Esophagus squamous epithelium (tissue), 5 donors: ENCODE data around the gene GALR3. TPM values are rescaled to one million over a fixed set of nuclear protein-coding genes. Genes with fewer than 3 reads are reported as not detected.

ENCODE experiments used
- DNase-seq: peaks from one replicate; lab custom pipeline; 2025; lab: John Stamatoyannopoulos, UW
- H3K27ac ChIP-seq, 4 donors: fragments of 200-600 bp; sonication (generic); one replicate each; pipeline ENCODE4 v1.5.1; 2016 to 2019; ENCODE audit warnings: mild to moderate bottlenecking in 1 of 4
- H3K27me3 ChIP-seq, 4 donors: fragments of 200-600 bp; sonication (generic); 1 replicate in 3 of 4; 2 replicates in 1 of 4; pipeline versions ENCODE4 v1.5.1 to v1.6.0; 2017 to 2021; ENCODE audit warnings: antibody characterized with exemption in 1 of 4
- H3K36me3 ChIP-seq, 3 donors: fragments of 200-600 bp; sonication (generic); one replicate each; pipeline ENCODE4 v1.5.1; 2016 to 2019
- H3K4me1 ChIP-seq, 3 donors: fragments of 200-600 bp; sonication (generic); one replicate each; pipeline ENCODE4 v1.5.1; 2017 to 2019
- H3K4me3 ChIP-seq, 4 donors: fragments of 200-600 bp; sonication (generic); 1 replicate in 3 of 4; 2 replicates in 1 of 4; pipeline ENCODE4 v1.5.1; 2016 to 2019; ENCODE audit warnings: mild to moderate bottlenecking in 2 of 4, moderate library complexity in 1 of 4
- H3K9me3 ChIP-seq, 3 donors: fragments of 200-600 bp; sonication (generic); one replicate each; pipeline ENCODE4 v1.5.1; 2016 to 2019
- POLR2A ChIP-seq, 4 donors: fragments of 450-650 bp; IDR thresholded peaks; one replicate each; pipeline ENCODE4 v1.6.1; 2017; ENCODE audit warnings: antibody characterized with exemption in 4 of 4, mild to moderate bottlenecking in 4 of 4, moderate library complexity in 3 of 4
- WGBS, 2 donors: methylation state at CpG; one replicate each; pipeline ENCODE4 v1.1.5; 2018; 5-methylcytosine and 5-hydroxymethylcytosine counted together
- intact Hi-C: fragments of 100-400 bp; cut with DNase I; formaldehyde crosslinking; loops from one replicate; pipeline ENCODE4 v1.15.0; 2022
- total RNA-seq, 4 donors: library from RNA; depleted of rRNA; stranded (reverse); fragments of >200 nt; gene quantifications; one replicate each; pipeline ENCODE4 v1.1.0, GENCODE V29; 2016
- TF ChIP-seq, protein P1 (sequence below), 6 experiments: fragments of 450-650 bp in 4 of 6; fragments of 200-600 bp in 2 of 6; sonication (generic) in 2 of 6; IDR thresholded peaks; one replicate each; pipeline ENCODE4 v1.5.1; 2016 to 2019; ENCODE audit warnings: antibody characterized with exemption in 6 of 6, mild to moderate bottlenecking in 4 of 6, moderate library complexity in 4 of 6
- donor health status: DM: yes; HTN: yes; CAD: no.

Gene GALR3
- total RNA-seq, 4 donors from 2014 or later, result not detected

DNA sequence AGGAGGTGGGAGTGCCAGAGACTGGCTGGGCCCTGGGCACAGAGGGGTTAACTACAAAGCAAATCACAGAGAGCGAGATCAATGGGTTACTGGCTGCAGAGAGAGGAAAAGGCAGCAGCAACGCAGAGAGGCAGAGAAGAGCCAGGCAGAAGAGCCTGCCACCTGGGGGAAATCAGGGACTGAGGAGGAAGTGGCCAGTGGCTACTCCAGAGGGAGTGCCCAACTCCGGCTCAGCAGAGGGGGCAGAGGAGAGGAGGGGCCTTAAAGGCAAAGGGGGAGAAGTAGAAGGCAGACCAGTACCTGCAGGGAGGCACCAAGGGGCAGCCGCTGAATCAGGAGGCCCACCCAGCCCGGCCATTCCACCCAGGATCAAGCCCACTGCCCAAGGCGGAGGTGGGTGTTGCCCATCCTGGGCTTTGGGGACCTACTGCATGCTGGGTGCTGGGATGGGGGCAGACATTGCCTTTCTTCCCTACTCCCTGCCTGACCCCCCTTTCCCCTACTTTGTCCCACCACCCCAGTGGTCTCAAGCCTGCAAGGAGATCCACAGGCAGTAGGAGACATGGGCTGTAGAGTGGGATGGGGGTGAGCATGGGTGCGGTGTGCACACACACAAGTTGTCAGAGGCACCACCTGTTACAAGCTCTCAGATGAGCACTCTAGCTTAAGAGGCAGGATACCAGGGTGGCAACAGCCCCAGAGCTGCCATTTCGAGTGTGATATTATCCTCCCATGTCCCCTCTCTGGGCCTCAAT is 926 bp upstream of the GALR3 start:
- 49 to 51% methylated on average over 8 of the region's 8 CpGs for WGBS, 2 donors

GRCh38 chr22:37824674-37825641 is 1.8 kb downstream of the GALR3 start:
- Histone ChIP-seq H3K36me3 (peaks cover 0 to 17% (median 0%) of the 10 kb centered on the region in 3 donors), H3K9me3 (no peaks in the 10 kb centered on the region), H3K27ac (no peak overlapping the region), H3K4me1 (peaks cover 0 to 16% (median 12%) of the 10 kb centered on the region in 3 donors), H3K27me3 (peaks cover 0 to 51% (median 0%) of the 10 kb centered on the region in 4 donors), H3K4me3 (peak overlapping the region; percentile 23 to 57 (median 36))
- intact Hi-C loops, result loop anchor here (10.0 kb wide), 1 partner anchor 140 kb away; no protein-coding TSS in a partner anchor
- DNase-seq, result no peak
- no peak for TF ChIP-seq POLR2A (IDR thresholded peaks at IDR 0.05)
- TF ChIP-seq, protein P1, sequence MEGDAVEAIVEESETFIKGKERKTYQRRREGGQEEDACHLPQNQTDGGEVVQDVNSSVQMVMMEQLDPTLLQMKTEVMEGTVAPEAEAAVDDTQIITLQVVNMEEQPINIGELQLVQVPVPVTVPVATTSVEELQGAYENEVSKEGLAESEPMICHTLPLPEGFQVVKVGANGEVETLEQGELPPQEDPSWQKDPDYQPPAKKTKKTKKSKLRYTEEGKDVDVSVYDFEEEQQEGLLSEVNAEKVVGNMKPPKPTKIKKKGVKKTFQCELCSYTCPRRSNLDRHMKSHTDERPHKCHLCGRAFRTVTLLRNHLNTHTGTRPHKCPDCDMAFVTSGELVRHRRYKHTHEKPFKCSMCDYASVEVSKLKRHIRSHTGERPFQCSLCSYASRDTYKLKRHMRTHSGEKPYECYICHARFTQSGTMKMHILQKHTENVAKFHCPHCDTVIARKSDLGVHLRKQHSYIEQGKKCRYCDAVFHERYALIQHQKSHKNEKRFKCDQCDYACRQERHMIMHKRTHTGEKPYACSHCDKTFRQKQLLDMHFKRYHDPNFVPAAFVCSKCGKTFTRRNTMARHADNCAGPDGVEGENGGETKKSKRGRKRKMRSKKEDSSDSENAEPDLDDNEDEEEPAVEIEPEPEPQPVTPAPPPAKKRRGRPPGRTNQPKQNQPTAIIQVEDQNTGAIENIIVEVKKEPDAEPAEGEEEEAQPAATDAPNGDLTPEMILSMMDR (IDR thresholded peaks at IDR 0.05), result peak in 1 of 6 experiments; percentile 31
- 100% methylated on average over 3 of the region's 135 CpGs; no CpG with 5 or more reads in 1 of the 2 donors for WGBS, 2 donors

More for the DNA sequence above, 926 bp upstream of the GALR3 start:
- no peak for DNase-seq
- no peak for TF ChIP-seq POLR2A (IDR thresholded peaks at IDR 0.05)
- TF ChIP-seq, protein P1 (IDR thresholded peaks at IDR 0.05), result no peak
- no peaks in the 10 kb centered on the region for H3K36me3 ChIP-seq
- peaks cover 0 to 64% (median 0%) of the 10 kb centered on the region in 4 donors for H3K27me3 ChIP-seq
- no peak overlapping the region for H3K27ac ChIP-seq
- H3K4me1 ChIP-seq, result peaks cover 15 to 40% (median 30%) of the 10 kb centered on the region in 3 donors
- H3K9me3 ChIP-seq, result no peaks in the 10 kb centered on the region
- H3K4me3 ChIP-seq, result no peak overlapping the region
- intact Hi-C loops, result loop anchor here (10.0 kb wide), 1 partner anchor 143 kb away; no protein-coding TSS in a partner anchor

DNA sequence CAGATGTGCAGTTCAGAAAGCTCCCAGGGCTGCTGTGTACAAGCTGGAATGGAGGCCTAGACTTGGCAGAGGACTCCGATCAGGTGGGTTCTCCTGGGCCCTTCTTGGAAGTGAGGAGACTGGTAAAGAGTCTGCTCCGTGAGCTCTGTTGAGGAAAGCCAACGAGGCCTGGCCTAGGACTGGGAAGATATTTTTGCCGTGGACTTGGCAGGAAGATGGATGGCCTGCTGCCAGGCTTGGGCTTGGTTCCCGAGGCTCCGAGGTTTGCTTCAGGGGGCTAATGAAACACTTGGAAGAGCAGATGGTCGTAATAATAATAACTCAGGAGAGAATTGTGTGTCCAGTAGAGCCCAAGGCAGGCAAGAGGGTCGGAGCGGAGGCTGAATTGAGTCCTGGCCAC is 3.9 kb downstream of the GALR3 start:
- Histone ChIP-seq H3K9me3 (no peaks in the 10 kb centered on the region), H3K36me3 (peaks cover 9 to 38% (median 10%) of the 10 kb centered on the region in 3 donors), H3K27ac (no peak overlapping the region), H3K4me3 (no peak overlapping the region), H3K4me1 (peaks cover 0 to 16% (median 12%) of the 10 kb centered on the region in 3 donors), H3K27me3 (peaks cover 0 to 33% (median 0%) of the 10 kb centered on the region in 4 donors)
- intact Hi-C loops, result loop anchor here (10.0 kb wide), 1 partner anchor 138 kb away; no protein-coding TSS in a partner anchor
- 38 to 47% methylated on average over 8 of the region's 9 CpGs for WGBS, 2 donors
- no peak for DNase-seq
- no peak for TF ChIP-seq POLR2A (IDR thresholded peaks at IDR 0.05)
- TF ChIP-seq, protein P1 (IDR thresholded peaks at IDR 0.05), result no peak

DNA sequence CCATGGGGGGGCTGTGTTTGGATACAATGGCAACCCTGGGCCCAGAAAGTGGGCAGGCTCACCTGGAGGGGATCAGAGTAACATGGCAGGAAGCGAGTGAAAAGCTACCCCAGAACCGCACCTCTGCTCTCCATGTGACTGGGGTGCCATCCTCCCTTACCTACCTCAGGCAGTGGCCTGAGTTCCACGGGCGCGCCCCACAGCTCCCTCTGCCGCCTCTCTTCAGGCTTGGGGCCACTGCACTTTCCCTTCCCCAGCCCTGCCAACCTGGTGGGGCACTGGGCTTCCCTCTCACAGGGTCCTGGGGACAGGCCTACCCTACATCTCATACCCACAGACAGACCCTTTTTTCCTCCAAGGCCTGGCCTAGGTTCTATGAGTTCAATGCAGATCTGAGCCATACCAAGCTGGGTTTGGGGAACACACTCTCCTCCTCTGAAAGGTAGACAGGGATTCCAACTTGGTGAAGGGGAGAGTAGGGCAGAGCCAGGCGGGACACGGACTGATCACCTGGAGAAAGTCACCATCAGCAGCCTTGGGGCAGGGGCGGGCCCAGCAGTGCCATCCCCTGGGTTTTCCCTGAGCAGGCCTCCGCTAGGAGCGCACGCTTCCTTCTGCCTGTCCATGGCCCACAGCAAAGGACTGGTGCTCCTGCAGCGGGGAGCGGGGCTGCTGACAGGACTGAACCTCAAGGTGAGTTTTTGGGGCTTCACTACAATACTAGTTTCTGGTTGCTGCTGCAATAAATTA is 7.1 kb downstream of the GALR3 start:
- intact Hi-C loops, result no loop called here
- 95% methylated on average over 7 of the region's 14 CpGs; no CpG with 5 or more reads in 1 of the 2 donors for WGBS, 2 donors
- DNase-seq, result no peak

DNA sequence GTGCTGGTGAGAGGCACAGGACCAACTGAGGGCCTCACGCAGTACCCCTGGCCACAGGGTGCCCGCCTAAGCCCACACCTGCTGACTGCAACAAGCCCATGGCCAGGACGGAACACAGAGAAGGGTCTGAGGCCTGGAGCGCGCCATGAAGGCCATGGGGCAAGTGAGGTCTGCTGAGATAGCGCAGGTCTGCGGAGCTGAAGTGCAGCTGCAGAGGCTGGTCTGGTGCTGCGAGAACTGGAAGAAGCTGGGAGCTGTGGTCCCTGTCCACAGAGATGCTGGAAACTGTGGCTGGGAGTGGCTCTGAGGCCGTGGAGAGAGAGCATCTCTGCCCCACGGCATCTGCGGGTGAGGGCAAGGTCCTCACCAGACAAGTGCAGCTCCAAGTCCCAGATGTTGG is 8.3 kb downstream of the GALR3 start:
- DNase-seq, result no peak
- H3K4me1 ChIP-seq, result no peaks in the 10 kb centered on the region
- H3K27me3 ChIP-seq, result no peaks in the 10 kb centered on the region
- no peak overlapping the region for H3K27ac ChIP-seq
- WGBS, 2 donors, result 92 to 98% methylated on average over 8 to 11 of the region's 11 CpGs
- intact Hi-C loops, result no loop called here
- H3K36me3 ChIP-seq, result peaks cover 28 to 81% (median 31%) of the 10 kb centered on the region in 3 donors
- H3K9me3 ChIP-seq, result no peaks in the 10 kb centered on the region
- no peak for TF ChIP-seq POLR2A (IDR thresholded peaks at IDR 0.05)
- TF ChIP-seq, protein P1 (IDR thresholded peaks at IDR 0.05), result no peak
- H3K4me3 ChIP-seq, result no peak overlapping the region

More for the DNA sequence above, 7.1 kb downstream of the GALR3 start:
- H3K4me1 ChIP-seq, result peaks cover 0 to 4% (median 0%) of the 10 kb centered on the region in 3 donors
- H3K4me3 ChIP-seq, result no peak overlapping the region
- no peak overlapping the region for H3K27ac ChIP-seq
- H3K27me3 ChIP-seq, result peaks cover 0 to 1% (median 0%) of the 10 kb centered on the region in 4 donors
- H3K36me3 ChIP-seq, result peaks cover 28 to 70% (median 31%) of the 10 kb centered on the region in 3 donors
- TF ChIP-seq POLR2A (IDR thresholded peaks at IDR 0.05), result no peak
- no peaks in the 10 kb centered on the region for H3K9me3 ChIP-seq
